ENCODE results near the gene PLA2G6. TPM values are rescaled to one million over a fixed set of nuclear protein-coding genes. Genes with fewer than 3 reads are reported as not detected.

Gene PLA2G6
- total and polyA plus RNA-seq, 9 of the 15 experiments (the other 6 are each of a cell fraction or from before 2014, with no cell fraction given): 0.11 to 12.2 (median 9.7) TPM

DNA sequence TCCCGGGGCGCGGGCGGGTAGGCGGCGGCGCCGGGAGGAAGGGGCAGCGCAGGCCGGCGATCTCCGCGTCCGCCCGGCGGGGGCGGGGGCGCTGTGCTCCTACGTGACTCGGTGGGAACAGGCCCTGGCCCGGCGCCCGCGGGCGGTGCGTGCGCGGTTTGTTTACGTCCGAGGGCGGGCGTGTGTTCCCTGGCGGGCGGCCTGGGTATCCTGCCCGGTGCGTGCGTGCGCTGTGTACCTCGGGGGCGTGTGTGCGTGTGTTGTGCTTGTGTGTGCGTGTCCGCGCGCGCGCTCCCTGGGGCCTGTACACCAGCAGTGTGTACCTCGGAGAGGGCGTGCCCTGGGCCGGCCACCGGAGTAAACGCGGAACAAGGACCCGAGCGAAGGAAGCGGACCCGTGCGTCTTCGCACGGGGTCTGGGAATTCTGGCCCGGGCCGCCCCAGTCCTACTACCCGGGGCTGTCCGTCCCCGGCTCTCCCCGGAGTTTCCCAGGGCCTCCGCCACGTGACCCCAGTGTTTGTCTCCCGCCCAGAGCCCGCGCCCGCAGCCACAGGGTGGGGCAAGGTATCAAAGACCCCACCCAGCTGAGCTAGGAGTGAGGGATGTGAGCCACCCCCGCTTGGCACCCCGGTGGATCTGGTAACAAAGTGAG is 20.9 kb upstream of the PLA2G6 start (continued):
- TF ChIP-seq, protein P1, sequence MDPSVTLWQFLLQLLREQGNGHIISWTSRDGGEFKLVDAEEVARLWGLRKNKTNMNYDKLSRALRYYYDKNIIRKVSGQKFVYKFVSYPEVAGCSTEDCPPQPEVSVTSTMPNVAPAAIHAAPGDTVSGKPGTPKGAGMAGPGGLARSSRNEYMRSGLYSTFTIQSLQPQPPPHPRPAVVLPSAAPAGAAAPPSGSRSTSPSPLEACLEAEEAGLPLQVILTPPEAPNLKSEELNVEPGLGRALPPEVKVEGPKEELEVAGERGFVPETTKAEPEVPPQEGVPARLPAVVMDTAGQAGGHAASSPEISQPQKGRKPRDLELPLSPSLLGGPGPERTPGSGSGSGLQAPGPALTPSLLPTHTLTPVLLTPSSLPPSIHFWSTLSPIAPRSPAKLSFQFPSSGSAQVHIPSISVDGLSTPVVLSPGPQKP (CRISPR knock-in tag; IDR thresholded peaks at IDR 0.05): no peak
- TF ChIP-seq ZNF316 (IDR thresholded peaks at IDR 0.05) (no peak), MTA1 (IDR thresholded peaks at IDR 0.05; ENCODE audit: borderline replicate concordance) (no peak), RBM25 (IDR thresholded peaks at IDR 0.05; ENCODE audit: low read depth, low read length, severe bottlenecking) (no peak), CHD4 (IDR thresholded peaks at IDR 0.05; ENCODE audit: insufficient read depth, insufficient replicate concordance, low read depth, low read length, poor library complexity, severe bottlenecking) (no peak), MECOM (CRISPR knock-in tag; IDR thresholded peaks at IDR 0.05) (no peak), ZNF717 (CRISPR knock-in tag; IDR thresholded peaks at IDR 0.05) (no peak), ARID1B (IDR thresholded peaks at IDR 0.05) (no peak; the same call in 1 of the 2 replicates), EP400 (IDR thresholded peaks at IDR 0.05) (peak; percentile 47), COPS2 (conservative IDR thresholded peaks at IDR 0.05) (no peak), PTBP1 (IDR thresholded peaks at IDR 0.05; ENCODE audit: low read depth, low read length) (no peak), ZNF134 (CRISPR knock-in tag; conservative IDR thresholded peaks at IDR 0.05) (no peak), PRPF4 (IDR thresholded peaks at IDR 0.05; ENCODE audit: insufficient read depth, low read depth, low read length, poor library complexity, severe bottlenecking) (no peak), SP1 (CRISPR knock-in tag; IDR thresholded peaks at IDR 0.05) (no peak), SMARCA5 (IDR thresholded peaks at IDR 0.05) (no peak)
- TF ChIP-seq, protein P2, sequence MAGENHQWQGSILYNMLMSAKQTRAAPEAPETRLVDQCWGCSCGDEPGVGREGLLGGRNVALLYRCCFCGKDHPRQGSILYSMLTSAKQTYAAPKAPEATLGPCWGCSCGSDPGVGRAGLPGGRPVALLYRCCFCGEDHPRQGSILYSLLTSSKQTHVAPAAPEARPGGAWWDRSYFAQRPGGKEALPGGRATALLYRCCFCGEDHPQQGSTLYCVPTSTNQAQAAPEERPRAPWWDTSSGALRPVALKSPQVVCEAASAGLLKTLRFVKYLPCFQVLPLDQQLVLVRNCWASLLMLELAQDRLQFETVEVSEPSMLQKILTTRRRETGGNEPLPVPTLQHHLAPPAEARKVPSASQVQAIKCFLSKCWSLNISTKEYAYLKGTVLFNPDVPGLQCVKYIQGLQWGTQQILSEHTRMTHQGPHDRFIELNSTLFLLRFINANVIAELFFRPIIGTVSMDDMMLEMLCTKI (IDR thresholded peaks at IDR 0.05; ENCODE audit: partially characterized antibody): no peak
- TF ChIP-seq, protein P3, sequence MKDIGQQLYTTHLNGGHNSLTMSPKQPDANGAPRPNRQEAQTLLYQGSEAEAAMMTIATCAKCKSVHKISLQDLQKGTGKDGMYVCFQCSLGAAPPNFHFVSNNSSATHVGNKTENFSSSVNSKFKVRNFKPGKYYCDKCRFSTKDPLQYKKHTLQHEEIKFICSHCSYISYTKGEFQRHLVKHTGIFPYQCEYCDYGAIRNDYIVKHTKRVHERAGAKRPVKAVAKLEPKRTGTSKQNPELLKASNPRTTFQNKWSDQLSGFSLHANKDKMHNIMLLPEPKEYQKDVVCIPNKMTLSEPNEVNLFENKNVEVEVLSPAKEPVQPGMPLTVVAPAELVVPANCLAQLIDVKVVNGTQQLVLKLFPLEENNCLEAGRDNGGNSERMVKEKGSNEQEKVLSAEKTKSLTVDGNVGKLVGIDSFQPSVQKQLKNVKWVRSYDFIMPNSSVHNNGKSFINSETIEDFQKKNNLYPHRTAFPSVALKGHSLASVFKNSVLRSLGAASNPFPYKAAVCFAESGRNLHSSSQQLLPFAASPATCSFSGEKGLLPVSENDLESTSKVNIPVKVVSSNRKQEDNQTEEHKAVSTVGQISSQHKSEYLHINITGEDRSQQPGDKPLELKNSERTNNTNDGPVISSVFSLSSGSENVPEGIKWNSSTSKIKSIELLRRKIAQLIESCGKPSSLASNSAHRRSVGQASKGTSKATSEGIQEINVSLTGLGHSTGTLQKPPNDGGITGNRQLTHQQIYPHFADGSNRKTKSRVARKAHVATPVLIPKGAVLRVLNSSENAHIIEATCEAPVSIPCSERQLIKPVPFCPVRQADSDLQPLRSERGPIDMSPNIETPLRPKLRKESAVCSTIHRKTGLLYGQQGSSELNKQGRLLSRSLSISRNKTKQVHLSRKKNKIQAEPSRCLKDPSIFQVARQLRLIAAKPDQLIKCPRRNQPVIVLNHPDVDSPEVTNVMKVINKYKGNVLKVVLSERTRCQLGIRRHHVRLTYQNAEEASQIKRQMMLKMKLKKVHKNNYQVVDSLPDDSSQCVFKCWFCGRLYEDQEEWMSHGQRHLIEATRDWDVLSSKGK (CRISPR knock-in tag; IDR thresholded peaks at IDR 0.05): no peak
- TF ChIP-seq, protein P4, sequence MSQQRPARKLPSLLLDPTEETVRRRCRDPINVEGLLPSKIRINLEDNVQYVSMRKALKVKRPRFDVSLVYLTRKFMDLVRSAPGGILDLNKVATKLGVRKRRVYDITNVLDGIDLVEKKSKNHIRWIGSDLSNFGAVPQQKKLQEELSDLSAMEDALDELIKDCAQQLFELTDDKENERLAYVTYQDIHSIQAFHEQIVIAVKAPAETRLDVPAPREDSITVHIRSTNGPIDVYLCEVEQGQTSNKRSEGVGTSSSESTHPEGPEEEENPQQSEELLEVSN (IDR thresholded peaks at IDR 0.05; ENCODE audit: borderline replicate concordance in 1 of 2, extremely low read depth in 1 of 2, insufficient read depth in 1 of 2, insufficient read length in 1 of 2, low read depth in 1 of 2, low read length in 1 of 2, poor library complexity in 1 of 2, severe bottlenecking in 1 of 2): peak; percentile 39 to 52
- TF ChIP-seq, protein P5, sequence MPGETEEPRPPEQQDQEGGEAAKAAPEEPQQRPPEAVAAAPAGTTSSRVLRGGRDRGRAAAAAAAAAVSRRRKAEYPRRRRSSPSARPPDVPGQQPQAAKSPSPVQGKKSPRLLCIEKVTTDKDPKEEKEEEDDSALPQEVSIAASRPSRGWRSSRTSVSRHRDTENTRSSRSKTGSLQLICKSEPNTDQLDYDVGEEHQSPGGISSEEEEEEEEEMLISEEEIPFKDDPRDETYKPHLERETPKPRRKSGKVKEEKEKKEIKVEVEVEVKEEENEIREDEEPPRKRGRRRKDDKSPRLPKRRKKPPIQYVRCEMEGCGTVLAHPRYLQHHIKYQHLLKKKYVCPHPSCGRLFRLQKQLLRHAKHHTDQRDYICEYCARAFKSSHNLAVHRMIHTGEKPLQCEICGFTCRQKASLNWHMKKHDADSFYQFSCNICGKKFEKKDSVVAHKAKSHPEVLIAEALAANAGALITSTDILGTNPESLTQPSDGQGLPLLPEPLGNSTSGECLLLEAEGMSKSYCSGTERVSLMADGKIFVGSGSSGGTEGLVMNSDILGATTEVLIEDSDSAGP (CRISPR knock-in tag; IDR thresholded peaks at IDR 0.05): no peak

Measured in K562 (cell line).